MCF 10A (cell line): ENCODE data around the gene GREB1L. TPM values are rescaled to one million over a fixed set of nuclear protein-coding genes. Genes with fewer than 3 reads are reported as not detected.

Experiments
- BruUV-seq: library from RNA; stranded (reverse); fragments of 400-500 nt; replicated peaks from 2 replicates; lab custom pipeline; 2021; lab: Mats Ljungman, UMichigan
- CTCF ChIA-PET: fragments of 300-600 bp; sonication (Branson Sonifier 250); formaldehyde crosslinking; extraction: SDS; loops from one replicate; lab custom pipeline; 2021; ENCODE audit warnings: antibody characterized with exemption, inconsistent platforms; lab: Yijun Ruan, JAX
- POLR2A ChIA-PET: fragments of 300-600, 350-650 bp; sonication (Branson Sonifier 250); formaldehyde crosslinking; extraction: SDS; loops from one replicate; lab custom pipeline; 2020; ENCODE audit warnings: antibody characterized with exemption, inconsistent platforms; lab: Yijun Ruan, JAX
- DNase-seq: peaks from one replicate; pipeline ENCODE4 v3.0.0-alpha.2; 2018; ENCODE audit not compliant: unreplicated experiment
- H3K27ac Mint-ChIP-seq: one replicate; pipeline ENCODE4 v1.8.0; 2022; ENCODE audit warnings: mild to moderate bottlenecking, low read depth, mixed read lengths; ENCODE audit not compliant: unreplicated experiment
- H3K27me3 Mint-ChIP-seq: one replicate; pipeline ENCODE4 v1.8.0; 2022; ENCODE audit warnings: mixed read lengths; ENCODE audit not compliant: insufficient read depth, unreplicated experiment
- H3K36me3 Mint-ChIP-seq: one replicate; pipeline ENCODE4 v1.8.0; 2022; ENCODE audit warnings: mild to moderate bottlenecking, moderate library complexity, mixed read lengths; ENCODE audit not compliant: insufficient read depth, unreplicated experiment
- H3K4me1 Mint-ChIP-seq: one replicate; pipeline ENCODE4 v1.8.0; 2022; ENCODE audit warnings: mixed read lengths; ENCODE audit not compliant: insufficient read depth, unreplicated experiment
- H3K4me3 Mint-ChIP-seq: one replicate; pipeline ENCODE4 v1.8.0; 2022; ENCODE audit warnings: mild to moderate bottlenecking, moderate library complexity, mixed read lengths; ENCODE audit not compliant: unreplicated experiment
- H3K9me3 Mint-ChIP-seq: one replicate; pipeline ENCODE4 v1.8.0; 2022; ENCODE audit warnings: mixed read lengths; ENCODE audit not compliant: unreplicated experiment
- CTCF ChIP-seq: fragments of 200-600 bp; IDR thresholded peaks from one replicate; pipeline ENCODE4 v1.8.0; 2022; ENCODE audit warnings: antibody characterized with exemption, mild to moderate bottlenecking; ENCODE audit not compliant: unreplicated experiment
- intact Hi-C: fragments of 100-400 bp; cut with micrococcal nuclease; formaldehyde crosslinking; loops from 2 replicates; pipeline ENCODE4 v1.14.1; 2022
- total RNA-seq: library from RNA; stranded (reverse); gene quantifications from 2 replicates; pipeline ENCODE4 v1.2.3, GENCODE V29; 2022

The GREB1L gene
- total RNA-seq, 1 experiment from 2014 or later = 9.4 TPM

GRCh38 chr18:21261352-21261751 is 19.3 kb downstream of the GREB1L start:
- BruUV-seq = no TSS peak
- POLR2A ChIA-PET = interaction anchor here (0.7 to 1.7 kb wide), 2 partner anchors 18 to 52 kb away, joined by 3 to 9 read pairs; partner anchors contain the start of gene GREB1L
- no peak for TF ChIP-seq CTCF
- no peak overlapping the region for H3K27ac Mint-ChIP-seq
- no peaks in the 10 kb centered on the region for H3K36me3 Mint-ChIP-seq
- no peak for DNase-seq
- peaks cover 8% of the 10 kb centered on the region for H3K4me1 Mint-ChIP-seq
- intact Hi-C loops = no loop called here
- H3K4me3 Mint-ChIP-seq = no peak overlapping the region
- H3K27me3 Mint-ChIP-seq = no peaks in the 10 kb centered on the region
- CTCF ChIA-PET = interaction anchor here (0.5 to 1.0 kb wide), 4 partner anchors 10 to 187 kb away, joined by 3 to 5 read pairs (median 4); no protein-coding TSS in a partner anchor
- H3K9me3 Mint-ChIP-seq = no peaks in the 10 kb centered on the region

GRCh38 chr18:21262244-21262643 is 20.2 kb downstream of the GREB1L start:
- intact Hi-C loops = no loop called here
- Mint-ChIP-seq H3K27ac (no peak overlapping the region), H3K36me3 (no peaks in the 10 kb centered on the region), H3K4me3 (no peak overlapping the region), H3K9me3 (no peaks in the 10 kb centered on the region), H3K4me1 (peaks cover 7% of the 10 kb centered on the region), H3K27me3 (no peaks in the 10 kb centered on the region)
- POLR2A ChIA-PET = no interaction called here
- BruUV-seq = no TSS peak
- DNase-seq = no peak
- CTCF ChIA-PET = no interaction called here
- TF ChIP-seq CTCF = no peak

- DNase-seq = no peak
- no peak for TF ChIP-seq CTCF
- peaks cover 4% of the 10 kb centered on the region for H3K4me1 Mint-ChIP-seq
- intact Hi-C loops = no loop called here
- BruUV-seq = no TSS peak
- no peak overlapping the region for H3K27ac Mint-ChIP-seq
- ChIA-PET CTCF (no interaction called here), POLR2A (no interaction called here)
- no peaks in the 10 kb centered on the region for H3K36me3 Mint-ChIP-seq
- H3K4me3 Mint-ChIP-seq = no peak overlapping the region
- no peaks in the 10 kb centered on the region for H3K9me3 Mint-ChIP-seq
- H3K27me3 Mint-ChIP-seq = no peaks in the 10 kb centered on the region
These were observed 20.9 kb downstream of the GREB1L start for GRCh38 chr18:21262979-21263378.

- no TSS peak for BruUV-seq
- ChIA-PET POLR2A (interaction anchor here (1.1 to 1.2 kb wide), 2 partner anchors 9 to 17 kb away, joined by 3 read pairs; no protein-coding TSS in a partner anchor), CTCF (interaction anchor here (0.6 kb wide), 1 partner anchor 24 kb away, joined by 3 read pairs; no protein-coding TSS in a partner anchor)
- Mint-ChIP-seq H3K9me3 (no peaks in the 10 kb centered on the region), H3K36me3 (no peaks in the 10 kb centered on the region), H3K27me3 (no peaks in the 10 kb centered on the region), H3K4me3 (no peak overlapping the region), H3K4me1 (peaks cover 4% of the 10 kb centered on the region), H3K27ac (no peak overlapping the region)
- peak; percentile 39 for DNase-seq
- intact Hi-C loops = no loop called here
- no peak for TF ChIP-seq CTCF
These were observed 22.6 kb downstream of the GREB1L start for GRCh38 chr18:21264651-21265050.
